Breast epithelium (tissue), 3 donors: Measurements from ENCODE around the gene RABEPK.

ENCODE experiments used
- POLR2A ChIP-seq: fragments of 450-650 bp; IDR thresholded peaks from one replicate; pipeline ENCODE4 v1.6.1; 2016; ENCODE audit warnings: antibody characterized with exemption, mild to moderate bottlenecking, moderate library complexity
- POLR2AphosphoS5 ChIP-seq, 3 donors: sonication (generic); formaldehyde crosslinking; IDR thresholded peaks; one replicate each; pipeline ENCODE4 v1.6.1; 2017; ENCODE audit warnings: antibody characterized with exemption in 3 of 3
- TF ChIP-seq, protein P1 (sequence below), 3 donors: fragments of 450-650 bp; IDR thresholded peaks; one replicate each; pipeline ENCODE4 v1.5.1; 2016 to 2017; ENCODE audit warnings: antibody characterized with exemption in 3 of 3, mild to moderate bottlenecking in 3 of 3, moderate library complexity in 3 of 3

GRCh38 chr9:125276771-125277170 lies 76.4 kb downstream of the RABEPK start:
- TF ChIP-seq POLR2AphosphoS5 (IDR thresholded peaks at IDR 0.05) = no peak
- TF ChIP-seq, protein P1, sequence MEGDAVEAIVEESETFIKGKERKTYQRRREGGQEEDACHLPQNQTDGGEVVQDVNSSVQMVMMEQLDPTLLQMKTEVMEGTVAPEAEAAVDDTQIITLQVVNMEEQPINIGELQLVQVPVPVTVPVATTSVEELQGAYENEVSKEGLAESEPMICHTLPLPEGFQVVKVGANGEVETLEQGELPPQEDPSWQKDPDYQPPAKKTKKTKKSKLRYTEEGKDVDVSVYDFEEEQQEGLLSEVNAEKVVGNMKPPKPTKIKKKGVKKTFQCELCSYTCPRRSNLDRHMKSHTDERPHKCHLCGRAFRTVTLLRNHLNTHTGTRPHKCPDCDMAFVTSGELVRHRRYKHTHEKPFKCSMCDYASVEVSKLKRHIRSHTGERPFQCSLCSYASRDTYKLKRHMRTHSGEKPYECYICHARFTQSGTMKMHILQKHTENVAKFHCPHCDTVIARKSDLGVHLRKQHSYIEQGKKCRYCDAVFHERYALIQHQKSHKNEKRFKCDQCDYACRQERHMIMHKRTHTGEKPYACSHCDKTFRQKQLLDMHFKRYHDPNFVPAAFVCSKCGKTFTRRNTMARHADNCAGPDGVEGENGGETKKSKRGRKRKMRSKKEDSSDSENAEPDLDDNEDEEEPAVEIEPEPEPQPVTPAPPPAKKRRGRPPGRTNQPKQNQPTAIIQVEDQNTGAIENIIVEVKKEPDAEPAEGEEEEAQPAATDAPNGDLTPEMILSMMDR (IDR thresholded peaks at IDR 0.05) = no peak
- no peak for TF ChIP-seq POLR2A
